ENCODE data around the gene ADAR. TPM values are rescaled to one million over a fixed set of nuclear protein-coding genes. Genes with fewer than 3 reads are reported as not detected.

ADAR gene
- total and polyA plus RNA-seq, 2 of the 8 experiments (the other 6 are each of a cell fraction or from before 2014, with no cell fraction given) = 125 to 242 TPM

DNA sequence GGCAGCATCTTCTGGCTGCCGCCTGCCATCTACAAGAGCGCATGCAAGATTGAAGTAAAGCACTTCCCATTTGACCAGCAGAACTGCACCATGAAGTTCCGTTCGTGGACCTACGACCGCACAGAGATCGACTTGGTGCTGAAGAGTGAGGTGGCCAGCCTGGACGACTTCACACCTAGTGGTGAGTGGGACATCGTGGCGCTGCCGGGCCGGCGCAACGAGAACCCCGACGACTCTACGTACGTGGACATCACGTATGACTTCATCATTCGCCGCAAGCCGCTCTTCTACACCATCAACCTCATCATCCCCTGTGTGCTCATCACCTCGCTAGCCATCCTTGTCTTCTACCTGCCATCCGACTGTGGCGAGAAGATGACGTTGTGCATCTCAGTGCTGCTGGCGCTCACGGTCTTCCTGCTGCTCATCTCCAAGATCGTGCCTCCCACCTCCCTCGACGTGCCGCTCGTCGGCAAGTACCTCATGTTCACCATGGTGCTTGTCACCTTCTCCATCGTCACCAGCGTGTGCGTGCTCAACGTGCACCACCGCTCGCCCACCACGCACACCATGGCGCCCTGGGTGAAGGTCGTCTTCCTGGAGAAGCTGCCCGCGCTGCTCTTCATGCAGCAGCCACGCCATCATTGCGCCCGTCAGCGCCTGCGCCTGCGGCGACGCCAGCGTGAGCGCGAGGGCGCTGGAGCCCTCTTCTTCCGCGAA, 36.6 kb downstream of the ADAR start (continued):
- no peak for TF ChIP-seq CREB1 (IDR thresholded peaks at IDR 0.05)
- TF ChIP-seq CBX5 (IDR thresholded peaks at IDR 0.05; ENCODE audit: low read depth, low read length) = no peak
